GM10248 (cell line): ENCODE data around the gene HYAL1.

Experiments
- CTCF ChIA-PET: fragments of 300-600 bp; sonication (Branson Sonifier 250); formaldehyde crosslinking; extraction: SDS; loops from one replicate; lab custom pipeline; 2021; ENCODE audit warnings: antibody characterized with exemption; lab: Yijun Ruan, JAX
- POLR2A ChIA-PET: fragments of 350-650 bp; sonication (Branson Sonifier 250); formaldehyde crosslinking; extraction: SDS; loops from one replicate; lab custom pipeline; 2020; ENCODE audit warnings: antibody characterized with exemption; lab: Yijun Ruan, JAX
- DNase-seq: peaks from one replicate; pipeline ENCODE4 v3.0.0; 2012; ENCODE audit errors: extremely low spot score
- TF ChIP-seq, protein P1 (sequence below): IDR thresholded peaks from 2 replicates; pipeline ENCODE4 v1.5.1; 2012; ENCODE audit warnings: mild to moderate bottlenecking, low read depth; ENCODE audit errors: extremely low read depth, missing control alignments, control extremely low read depth

The HYAL1 gene

GRCh38 chr3:50294089-50294488, 9.3 kb downstream of the HYAL1 start:
- TF ChIP-seq, protein P1, sequence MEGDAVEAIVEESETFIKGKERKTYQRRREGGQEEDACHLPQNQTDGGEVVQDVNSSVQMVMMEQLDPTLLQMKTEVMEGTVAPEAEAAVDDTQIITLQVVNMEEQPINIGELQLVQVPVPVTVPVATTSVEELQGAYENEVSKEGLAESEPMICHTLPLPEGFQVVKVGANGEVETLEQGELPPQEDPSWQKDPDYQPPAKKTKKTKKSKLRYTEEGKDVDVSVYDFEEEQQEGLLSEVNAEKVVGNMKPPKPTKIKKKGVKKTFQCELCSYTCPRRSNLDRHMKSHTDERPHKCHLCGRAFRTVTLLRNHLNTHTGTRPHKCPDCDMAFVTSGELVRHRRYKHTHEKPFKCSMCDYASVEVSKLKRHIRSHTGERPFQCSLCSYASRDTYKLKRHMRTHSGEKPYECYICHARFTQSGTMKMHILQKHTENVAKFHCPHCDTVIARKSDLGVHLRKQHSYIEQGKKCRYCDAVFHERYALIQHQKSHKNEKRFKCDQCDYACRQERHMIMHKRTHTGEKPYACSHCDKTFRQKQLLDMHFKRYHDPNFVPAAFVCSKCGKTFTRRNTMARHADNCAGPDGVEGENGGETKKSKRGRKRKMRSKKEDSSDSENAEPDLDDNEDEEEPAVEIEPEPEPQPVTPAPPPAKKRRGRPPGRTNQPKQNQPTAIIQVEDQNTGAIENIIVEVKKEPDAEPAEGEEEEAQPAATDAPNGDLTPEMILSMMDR, result no peak
- DNase-seq, result no peak
- CTCF ChIA-PET, result interaction anchor here (2.3 kb wide), 1 partner anchor 35 kb away, joined by 8 read pairs; no protein-coding TSS in a partner anchor
- POLR2A ChIA-PET, result no interaction called here

- CTCF ChIA-PET, result interaction anchor here (1.6 to 2.5 kb wide), 4 partner anchors 12 to 99 kb away, joined by 3 to 8 read pairs (median 7); no protein-coding TSS in a partner anchor
- DNase-seq, result no peak
Observed at GRCh38 chr3:50293079-50293801, 10.1 kb downstream of the HYAL1 start.

DNA sequence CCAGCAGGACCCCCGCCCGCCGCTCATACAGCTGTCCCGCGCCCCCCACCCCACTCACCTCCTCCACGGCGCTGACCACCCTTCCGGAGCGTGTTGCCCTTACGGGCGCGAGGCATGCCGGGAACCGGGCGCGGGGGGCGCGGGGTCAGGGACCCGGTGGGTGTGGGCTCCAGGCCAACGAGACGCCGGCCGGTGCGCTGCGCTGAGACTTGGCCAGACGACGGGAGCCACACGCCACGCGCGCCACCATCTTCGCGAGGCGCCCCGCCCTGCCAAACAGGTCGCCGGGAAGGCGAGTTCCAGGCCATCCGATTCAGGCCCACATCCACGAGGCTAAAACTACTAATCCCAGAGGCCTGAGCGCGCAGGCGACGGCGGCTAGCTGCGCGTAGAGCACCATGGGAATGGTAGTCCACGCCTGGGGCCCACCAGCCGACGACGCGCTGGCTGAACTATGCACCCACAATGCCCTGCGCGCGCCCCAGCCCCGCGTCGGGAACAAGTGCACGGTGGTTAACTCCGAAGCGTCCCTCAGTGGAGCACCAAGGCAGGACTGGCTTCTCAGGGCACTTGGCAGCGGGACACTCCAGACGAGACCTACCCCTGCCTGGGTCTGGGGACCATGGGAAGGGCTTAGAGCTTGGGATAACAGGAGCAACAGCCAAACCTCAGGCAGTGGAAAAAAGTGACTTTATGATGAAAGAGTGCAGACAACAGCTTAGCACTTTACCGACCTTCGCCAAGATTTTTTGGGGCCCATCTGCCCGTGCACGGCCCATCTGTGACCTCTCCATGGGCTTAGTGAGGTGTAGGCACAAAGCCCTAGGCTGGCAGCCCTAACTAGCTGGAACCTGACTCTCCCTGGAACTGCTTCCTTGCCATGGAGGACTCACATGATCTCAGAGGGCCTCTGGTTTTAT, 11.0 kb downstream of the HYAL1 start, which contains the start of gene IFRD2:
Gene IFRD2 (minus strand): TSS at position 271 of the 920 bp plus-strand sequence. CDS start 155 bp downstream, at position 116.
- TF ChIP-seq, protein P1, result no peak
- peak; percentile 96 for DNase-seq
- CTCF ChIA-PET, result interaction anchor here (0.6 to 2.5 kb wide), 6 partner anchors 11 to 98 kb away, joined by 3 to 7 read pairs (median 4); partner anchors contain the start of gene LSMEM2
- POLR2A ChIA-PET, result no interaction called here

More at GRCh38 chr3:50293079-50293801, 10.1 kb downstream of the HYAL1 start:
- POLR2A ChIA-PET, result no interaction called here
- TF ChIP-seq, protein P1, result no peak

DNA sequence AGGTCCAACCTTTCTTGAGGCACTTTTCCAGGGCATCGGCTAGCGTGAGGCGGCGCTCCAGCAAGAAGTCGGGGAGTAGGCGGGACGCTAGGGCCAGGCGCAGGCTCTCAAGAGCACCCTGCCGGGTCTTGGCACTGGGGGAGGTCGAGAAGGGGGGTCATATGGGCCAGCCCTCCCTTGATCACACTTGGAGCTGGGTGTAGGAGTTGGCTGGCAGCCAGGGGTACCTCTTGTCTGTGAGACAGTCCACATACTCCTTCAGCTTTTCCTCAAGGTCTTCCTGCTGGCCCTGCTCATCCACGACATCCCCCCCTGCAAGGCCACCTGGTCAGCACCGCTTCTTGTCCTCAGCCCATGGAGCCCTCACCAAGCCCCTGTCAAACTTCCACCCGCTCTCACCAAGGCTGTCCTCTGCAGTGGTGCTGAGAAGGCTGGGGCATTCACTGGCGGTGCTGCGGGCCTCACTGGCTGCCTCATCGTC, 13.2 kb downstream of the HYAL1 start:
- TF ChIP-seq, protein P1, result no peak
- CTCF ChIA-PET, result interaction anchor here (0.7 to 1.8 kb wide), 4 partner anchors 8 to 64 kb away, joined by 3 to 6 read pairs (median 5); no protein-coding TSS in a partner anchor
- POLR2A ChIA-PET, result no interaction called here
- no peak for DNase-seq

DNA sequence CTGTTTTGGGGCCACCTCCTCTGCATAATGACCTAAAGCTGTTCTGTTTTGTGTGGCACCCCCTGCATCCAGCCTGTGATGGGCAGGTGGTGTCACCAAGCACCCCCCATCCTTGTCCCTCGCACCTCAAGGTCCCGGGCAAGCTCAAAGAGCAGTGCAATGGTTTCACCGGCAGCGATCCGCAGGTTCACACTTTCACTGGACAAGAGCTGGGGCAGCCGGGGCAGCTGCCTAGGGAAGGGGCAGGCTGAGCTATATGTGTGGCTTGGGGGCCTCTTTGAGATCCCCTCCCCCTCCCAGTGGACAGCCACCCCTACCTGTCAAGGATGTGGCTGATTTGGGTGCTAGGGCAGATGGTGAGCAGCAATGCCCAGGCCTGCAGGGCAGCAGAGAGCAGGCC, 14.2 kb downstream of the HYAL1 start:
- TF ChIP-seq, protein P1, result no peak
- DNase-seq, result no peak
- POLR2A ChIA-PET, result interaction anchor here (0.6 kb wide), 1 partner anchor 8 kb away, joined by 10 read pairs; no protein-coding TSS in a partner anchor
- CTCF ChIA-PET, result interaction anchor here (1.0 to 1.8 kb wide), 6 partner anchors 10 to 63 kb away, joined by 3 to 6 read pairs (median 4); partner anchors contain the start of gene LSMEM2

GRCh38 chr3:50288387-50289007, 14.9 kb downstream of the HYAL1 start:
- TF ChIP-seq, protein P1, result no peak
- ChIA-PET POLR2A (no interaction called here), CTCF (interaction anchor here (0.9 to 1.8 kb wide), 6 partner anchors 9 to 62 kb away, joined by 3 to 6 read pairs (median 4); partner anchors contain the start of gene LSMEM2)
- DNase-seq, result no peak
